ENCODE data around the gene CENPS.
"Not testable (repeated sequence)": the region's sequence is repeated elsewhere in the genome, so short reads cannot be mapped to it uniquely, and the experiment has no call there.

Gene CENPS

DNA sequence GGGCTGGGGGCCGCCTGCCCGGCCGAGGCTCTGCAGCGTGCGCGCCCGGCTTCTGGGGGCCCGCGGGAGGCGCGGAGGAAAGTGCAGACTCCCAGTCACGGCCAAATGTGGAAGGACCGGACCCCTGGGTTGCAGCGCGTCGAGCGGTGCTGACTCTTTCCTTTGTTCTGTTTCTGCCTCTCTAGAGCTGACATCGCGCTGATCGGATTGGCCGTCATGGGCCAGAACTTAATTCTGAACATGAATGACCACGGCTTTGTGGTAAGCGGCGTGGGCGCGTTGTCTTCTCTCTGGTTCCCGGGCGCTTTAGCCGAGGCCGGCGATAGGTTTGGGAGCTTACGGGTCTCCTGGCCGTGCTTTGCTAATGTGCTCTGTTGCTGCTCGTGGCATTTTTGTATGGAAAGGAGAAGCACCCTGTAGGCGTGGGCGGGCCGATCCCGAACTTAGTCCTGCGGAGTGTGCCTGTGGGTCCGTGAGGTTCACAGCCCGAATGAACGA lies 30.7 kb upstream of the CENPS start:
- peaks cover 11% of the 10 kb centered on the region for H3K4me1 ChIP-seq (ENCODE audit: insufficient read depth, low read length)
- H3K27me3 ChIP-seq (ENCODE audit: insufficient read depth, low read length), result no peaks in the 10 kb centered on the region
- H2AFZ ChIP-seq (ENCODE audit: low read depth, low read length), result no peak overlapping the region
- peak overlapping the region; percentile 55 for H3K4me3 ChIP-seq (ENCODE audit: low read length)
- H3K36me3 ChIP-seq (ENCODE audit: insufficient read depth, low read length), result peaks cover 36% of the 10 kb centered on the region
- H3K9me3 ChIP-seq (ENCODE audit: low read length), result no peaks in the 10 kb centered on the region

DNA sequence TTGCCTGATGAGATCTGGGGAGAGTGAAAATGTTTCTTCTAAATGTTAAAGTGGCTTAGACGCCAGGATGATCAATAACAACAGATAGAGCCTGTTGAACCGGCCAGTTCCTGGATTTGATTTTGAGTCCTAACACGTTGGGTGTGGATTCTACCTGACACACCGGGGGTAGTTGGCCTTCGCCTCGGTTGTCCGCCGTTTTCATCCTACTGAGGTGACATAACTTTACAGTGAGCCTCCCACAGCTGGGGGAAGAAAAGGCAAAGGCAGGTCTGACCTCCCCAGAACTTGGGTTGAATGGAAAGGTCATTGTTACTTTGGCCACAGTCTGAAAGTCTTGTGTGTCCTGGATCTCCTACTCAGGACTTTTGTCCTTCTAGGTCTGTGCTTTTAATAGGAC lies 30.2 kb upstream of the CENPS start:
- Histone ChIP-seq H3K9me3 (ENCODE audit: low read length) (no peaks in the 10 kb centered on the region), H3K4me3 (ENCODE audit: low read length) (peak overlapping the region; percentile 55), H2AFZ (ENCODE audit: low read depth, low read length) (no peak overlapping the region), H3K4me1 (ENCODE audit: insufficient read depth, low read length) (peaks cover 11% of the 10 kb centered on the region), H3K27me3 (ENCODE audit: insufficient read depth, low read length) (no peaks in the 10 kb centered on the region), H3K36me3 (ENCODE audit: insufficient read depth, low read length) (peaks cover 41% of the 10 kb centered on the region)

DNA sequence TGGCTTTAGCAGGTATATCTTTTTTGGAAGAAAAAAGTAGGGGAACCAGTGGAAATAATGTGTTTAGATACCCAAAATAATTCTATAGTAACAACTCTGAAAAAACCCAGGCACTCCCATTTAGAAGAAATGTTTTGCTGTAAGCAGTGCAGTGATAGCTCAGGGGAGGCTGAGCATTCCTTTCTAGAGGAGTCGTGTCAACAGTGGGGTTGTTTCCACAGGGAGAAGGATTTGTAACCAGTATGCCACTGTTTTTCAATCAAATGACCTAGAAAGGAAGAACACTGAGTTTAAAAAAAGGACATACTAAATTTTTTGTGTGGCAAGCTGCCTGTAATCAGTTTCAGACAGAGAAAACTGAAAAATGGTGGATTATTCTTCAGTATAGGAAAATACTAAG lies 29.0 kb upstream of the CENPS start:
- Histone ChIP-seq H3K27me3 (ENCODE audit: insufficient read depth, low read length) (no peaks in the 10 kb centered on the region), H3K9me3 (ENCODE audit: low read length) (no peaks in the 10 kb centered on the region), H2AFZ (ENCODE audit: low read depth, low read length) (no peak overlapping the region), H3K4me1 (ENCODE audit: insufficient read depth, low read length) (peaks cover 11% of the 10 kb centered on the region), H3K4me3 (ENCODE audit: low read length) (no peak overlapping the region), H3K36me3 (ENCODE audit: insufficient read depth, low read length) (peaks cover 51% of the 10 kb centered on the region)

DNA sequence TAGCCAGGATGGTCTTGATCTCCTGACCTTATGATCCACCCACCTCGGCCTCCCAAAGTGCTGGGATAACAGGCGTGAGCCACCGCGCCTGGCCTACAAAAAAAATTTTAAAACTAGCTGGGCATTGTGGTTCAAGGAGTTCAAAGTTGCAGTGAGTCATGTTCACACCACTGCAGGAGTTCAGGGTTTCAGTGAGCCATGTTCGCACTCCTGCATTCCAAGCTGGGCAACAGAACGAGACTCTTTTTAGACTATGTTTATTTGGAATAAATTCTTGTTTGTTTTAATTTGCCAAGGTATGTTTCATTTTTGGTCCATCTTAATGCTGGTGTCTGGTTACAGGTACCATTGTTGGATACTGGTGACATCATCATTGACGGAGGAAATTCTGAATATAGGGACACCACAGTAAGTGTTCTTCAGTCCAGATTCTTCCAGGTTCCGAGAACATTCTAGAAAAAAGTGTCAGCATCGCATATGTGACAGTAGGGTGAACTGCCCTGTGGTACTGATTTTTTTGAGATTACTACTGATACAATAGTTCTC lies 27.4 kb upstream of the CENPS start:
- H3K4me3 ChIP-seq (ENCODE audit: low read length), result no peak overlapping the region
- H3K9me3 ChIP-seq (ENCODE audit: low read length), result no peaks in the 10 kb centered on the region
- H2AFZ ChIP-seq (ENCODE audit: low read depth, low read length), result no peak overlapping the region
- H3K4me1 ChIP-seq (ENCODE audit: insufficient read depth, low read length), result peaks cover 11% of the 10 kb centered on the region
- H3K27me3 ChIP-seq (ENCODE audit: insufficient read depth, low read length), result no peaks in the 10 kb centered on the region
- peaks cover 66% of the 10 kb centered on the region for H3K36me3 ChIP-seq (ENCODE audit: insufficient read depth, low read length)

DNA sequence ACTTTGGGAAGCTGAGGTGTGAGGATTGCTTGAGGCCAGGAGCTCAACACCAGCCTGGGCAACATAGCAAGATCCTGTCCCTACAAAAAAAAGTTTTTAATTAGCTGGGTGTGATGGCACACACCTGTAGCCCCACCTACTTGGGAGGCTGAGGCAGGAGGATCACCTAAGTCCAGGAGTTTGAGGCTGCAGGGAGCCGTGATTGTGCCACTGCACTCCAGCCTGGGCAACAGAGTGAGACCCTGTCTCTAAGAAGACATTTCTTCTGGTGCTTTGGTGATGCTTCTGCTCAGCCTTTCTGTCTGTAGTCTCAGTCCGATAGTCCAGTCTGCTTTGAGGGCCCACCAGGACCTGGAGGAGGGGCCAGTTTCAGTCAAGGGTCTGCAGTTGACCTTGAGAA lies 23.0 kb upstream of the CENPS start:
- H3K9me3 ChIP-seq (ENCODE audit: low read length), result no peaks in the 10 kb centered on the region
- no peak overlapping the region for H3K4me3 ChIP-seq (ENCODE audit: low read length)
- no peaks in the 10 kb centered on the region for H3K4me1 ChIP-seq (ENCODE audit: insufficient read depth, low read length)
- no peak overlapping the region for H2AFZ ChIP-seq (ENCODE audit: low read depth, low read length)
- no peaks in the 10 kb centered on the region for H3K27me3 ChIP-seq (ENCODE audit: insufficient read depth, low read length)
- peaks cover 89% of the 10 kb centered on the region for H3K36me3 ChIP-seq (ENCODE audit: insufficient read depth, low read length)

DNA sequence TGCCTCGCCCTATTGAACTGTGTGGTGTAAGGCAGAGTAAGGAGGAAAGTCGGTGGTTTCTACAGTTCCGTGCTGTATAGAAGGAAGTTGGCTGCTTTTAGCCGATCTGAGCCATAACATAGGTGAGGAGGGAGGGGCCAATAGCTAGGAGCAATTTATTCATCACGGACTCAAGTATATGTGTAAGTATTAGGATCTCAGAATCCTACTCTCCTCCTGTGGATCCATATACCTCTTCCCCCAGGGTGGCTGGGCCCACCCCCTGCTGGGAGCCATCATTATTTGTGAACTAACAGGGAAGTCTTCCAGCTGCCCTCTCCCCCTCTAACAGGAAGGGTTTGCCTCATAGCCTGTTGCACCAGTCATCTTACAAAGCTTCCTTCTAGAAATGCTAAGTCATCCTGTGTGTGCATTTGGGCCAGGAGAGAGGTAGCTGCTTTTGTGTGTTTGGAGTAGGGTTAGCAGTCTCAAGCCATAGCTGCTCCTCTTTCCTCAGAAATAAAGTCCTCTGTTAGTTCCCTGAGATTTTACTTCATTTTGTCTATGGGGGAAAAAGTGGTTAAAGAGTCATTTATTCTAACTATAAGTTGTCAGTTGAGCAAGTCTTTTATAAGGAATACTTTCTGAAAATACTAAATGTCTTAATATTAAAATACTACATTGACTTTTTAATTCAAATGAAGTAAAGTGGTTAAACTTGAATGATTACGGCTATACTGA lies 14.9 kb upstream of the CENPS start:
- Histone ChIP-seq H3K36me3 (ENCODE audit: insufficient read depth, low read length) (peaks cover 86% of the 10 kb centered on the region), H3K4me1 (ENCODE audit: insufficient read depth, low read length) (no peaks in the 10 kb centered on the region), H2AFZ (ENCODE audit: low read depth, low read length) (no peak overlapping the region), H3K9me3 (ENCODE audit: low read length) (no peaks in the 10 kb centered on the region), H3K27me3 (ENCODE audit: insufficient read depth, low read length) (no peaks in the 10 kb centered on the region), H3K4me3 (ENCODE audit: low read length) (no peak overlapping the region)

DNA sequence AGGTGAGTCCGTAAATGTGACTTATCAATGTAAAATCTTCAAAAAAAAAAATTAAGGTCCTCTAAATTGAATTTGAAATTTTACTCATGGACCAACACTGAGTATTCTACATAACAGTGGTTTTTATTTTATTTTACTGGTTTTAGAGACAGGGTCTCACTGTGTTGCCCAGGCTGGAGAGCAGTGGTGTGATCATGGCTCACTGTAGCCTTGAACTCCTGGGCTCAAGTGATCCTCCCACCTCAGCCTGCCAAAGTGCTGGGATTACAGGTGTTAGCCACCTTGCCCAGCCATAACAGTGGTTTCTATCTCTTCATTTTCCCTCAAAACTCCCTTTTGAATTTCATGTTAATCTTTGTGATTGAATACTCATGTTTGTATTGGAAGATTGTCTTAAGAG lies 14.3 kb upstream of the CENPS start:
- H3K27me3 ChIP-seq (ENCODE audit: insufficient read depth, low read length); H2AFZ ChIP-seq (ENCODE audit: low read depth, low read length); H3K9me3 ChIP-seq (ENCODE audit: low read length); H3K4me3 ChIP-seq (ENCODE audit: low read length); H3K4me1 ChIP-seq (ENCODE audit: insufficient read depth, low read length): not testable (repeated sequence)
- peaks cover 84% of the 10 kb centered on the region for H3K36me3 ChIP-seq (ENCODE audit: insufficient read depth, low read length)

DNA sequence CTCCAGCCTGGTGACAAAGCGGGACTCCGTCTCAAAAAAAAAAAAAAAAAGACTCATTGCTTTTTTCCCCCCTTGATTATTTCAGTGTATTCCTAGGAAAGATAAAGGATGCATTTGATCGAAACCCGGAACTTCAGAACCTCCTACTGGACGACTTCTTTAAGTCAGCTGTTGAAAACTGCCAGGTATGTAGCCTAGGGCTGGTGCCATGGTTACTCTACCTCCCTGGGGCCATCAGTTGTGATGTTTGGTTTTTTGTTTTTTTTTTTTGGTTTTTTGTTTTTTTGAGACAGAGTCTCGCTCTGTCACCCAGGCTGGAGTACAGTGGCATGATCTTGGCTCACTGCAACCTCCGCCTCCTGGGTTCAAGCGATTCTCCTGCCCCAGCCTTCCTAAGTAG lies 11.5 kb upstream of the CENPS start:
- not testable (repeated sequence) for H2AFZ ChIP-seq (ENCODE audit: low read depth, low read length); H3K4me1 ChIP-seq (ENCODE audit: insufficient read depth, low read length); H3K4me3 ChIP-seq (ENCODE audit: low read length); H3K9me3 ChIP-seq (ENCODE audit: low read length); H3K27me3 ChIP-seq (ENCODE audit: insufficient read depth, low read length)
- H3K36me3 ChIP-seq (ENCODE audit: insufficient read depth, low read length), result peaks cover 70% of the 10 kb centered on the region

DNA sequence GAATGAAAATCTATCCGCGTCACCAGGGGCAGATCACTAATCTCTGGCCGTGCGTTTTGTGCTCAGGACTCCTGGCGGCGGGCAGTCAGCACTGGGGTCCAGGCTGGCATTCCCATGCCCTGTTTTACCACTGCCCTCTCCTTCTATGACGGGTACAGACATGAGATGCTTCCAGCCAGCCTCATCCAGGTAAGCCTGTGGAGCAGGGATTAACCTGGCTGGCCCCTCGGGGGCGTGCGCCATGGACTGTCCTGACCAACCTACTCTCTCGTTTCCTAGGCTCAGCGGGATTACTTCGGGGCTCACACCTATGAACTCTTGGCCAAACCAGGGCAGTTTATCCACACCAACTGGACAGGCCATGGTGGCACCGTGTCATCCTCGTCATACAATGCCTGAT lies 10.9 kb upstream of the CENPS start:
- Histone ChIP-seq H3K27me3 (ENCODE audit: insufficient read depth, low read length) (no peaks in the 10 kb centered on the region), H3K9me3 (ENCODE audit: low read length) (no peaks in the 10 kb centered on the region), H3K4me1 (ENCODE audit: insufficient read depth, low read length) (no peaks in the 10 kb centered on the region), H3K4me3 (ENCODE audit: low read length) (no peak overlapping the region), H3K36me3 (ENCODE audit: insufficient read depth, low read length) (peaks cover 64% of the 10 kb centered on the region), H2AFZ (ENCODE audit: low read depth, low read length) (no peak overlapping the region)

DNA sequence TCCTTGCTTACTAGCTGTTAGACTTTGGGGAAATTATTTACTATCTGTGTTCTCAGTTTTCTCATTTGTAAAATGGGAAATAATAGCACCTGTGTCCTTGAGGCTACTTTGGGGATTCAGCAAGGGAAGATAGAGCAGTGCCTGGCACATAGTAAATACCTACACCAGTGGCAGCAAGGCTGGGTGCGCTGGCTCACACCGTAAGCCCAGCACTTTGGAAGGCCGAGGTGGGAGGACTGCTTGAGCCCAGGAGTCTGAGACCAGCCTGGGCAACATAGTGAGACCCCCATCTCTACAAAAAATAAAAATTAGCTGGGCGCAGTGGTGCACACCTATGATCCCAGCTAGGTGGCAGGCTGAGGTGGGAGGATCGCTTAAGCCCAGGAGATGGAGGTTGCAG lies 8.6 kb upstream of the CENPS start:
- H2AFZ ChIP-seq (ENCODE audit: low read depth, low read length), result no peak overlapping the region
- no peaks in the 10 kb centered on the region for H3K27me3 ChIP-seq (ENCODE audit: insufficient read depth, low read length)
- H3K4me3 ChIP-seq (ENCODE audit: low read length), result no peak overlapping the region
- peaks cover 47% of the 10 kb centered on the region for H3K36me3 ChIP-seq (ENCODE audit: insufficient read depth, low read length)
- no peaks in the 10 kb centered on the region for H3K9me3 ChIP-seq (ENCODE audit: low read length)
- H3K4me1 ChIP-seq (ENCODE audit: insufficient read depth, low read length), result no peaks in the 10 kb centered on the region

DNA sequence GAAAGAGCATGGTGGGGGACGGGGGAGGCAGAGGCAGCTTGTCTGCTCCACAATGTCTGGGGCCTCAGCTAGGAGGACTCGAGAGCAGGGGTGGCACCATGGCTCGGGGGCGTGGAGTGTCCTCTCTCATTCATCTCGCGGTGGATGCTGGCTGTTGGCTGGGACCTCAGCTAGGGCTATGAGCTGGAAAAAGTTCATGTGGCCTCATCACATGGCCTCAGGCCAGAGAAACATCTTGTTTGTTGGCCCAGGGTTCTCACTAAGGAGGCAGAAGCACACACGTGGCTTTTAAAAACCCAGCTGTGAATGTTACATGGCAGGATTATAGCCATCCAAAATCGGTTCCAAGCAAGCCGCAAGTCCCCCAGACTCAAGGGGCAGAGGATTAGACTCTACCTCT lies 6.2 kb upstream of the CENPS start:
- peaks cover 28% of the 10 kb centered on the region for H3K36me3 ChIP-seq (ENCODE audit: insufficient read depth, low read length)
- no peaks in the 10 kb centered on the region for H3K4me1 ChIP-seq (ENCODE audit: insufficient read depth, low read length)
- H3K27me3 ChIP-seq (ENCODE audit: insufficient read depth, low read length), result no peaks in the 10 kb centered on the region

DNA sequence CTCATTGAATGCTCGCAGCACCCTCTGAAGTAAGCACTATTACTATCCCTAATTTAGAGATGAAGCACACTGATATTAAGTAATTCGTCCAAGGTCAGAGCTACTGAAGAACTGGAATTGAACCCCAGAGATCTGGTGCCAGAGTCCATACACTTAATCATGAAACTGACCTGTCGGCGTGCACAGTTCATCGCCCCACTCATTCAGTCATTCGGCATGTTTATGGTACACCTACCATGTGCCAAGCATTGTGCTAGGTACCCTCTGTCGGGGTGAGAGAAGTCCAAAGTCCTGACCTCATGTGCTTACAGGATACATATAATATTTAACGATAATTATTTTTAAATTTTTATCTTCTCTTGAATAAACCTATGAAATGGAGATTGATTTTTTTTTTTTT lies 5.6 kb upstream of the CENPS start:
- peaks cover 23% of the 10 kb centered on the region for H3K36me3 ChIP-seq (ENCODE audit: insufficient read depth, low read length)
- H3K4me3 ChIP-seq (ENCODE audit: low read length), result no peak overlapping the region
- H3K9me3 ChIP-seq (ENCODE audit: low read length), result no peaks in the 10 kb centered on the region
- no peak overlapping the region for H2AFZ ChIP-seq (ENCODE audit: low read depth, low read length)
- no peaks in the 10 kb centered on the region for H3K27me3 ChIP-seq (ENCODE audit: insufficient read depth, low read length)
- peaks cover under 1% of the 10 kb centered on the region for H3K4me1 ChIP-seq (ENCODE audit: insufficient read depth, low read length)

More for the DNA sequence above, 6.2 kb upstream of the CENPS start:
- no peaks in the 10 kb centered on the region for H3K9me3 ChIP-seq (ENCODE audit: low read length)
- H2AFZ ChIP-seq (ENCODE audit: low read depth, low read length), result no peak overlapping the region
- H3K4me3 ChIP-seq (ENCODE audit: low read length), result no peak overlapping the region

DNA sequence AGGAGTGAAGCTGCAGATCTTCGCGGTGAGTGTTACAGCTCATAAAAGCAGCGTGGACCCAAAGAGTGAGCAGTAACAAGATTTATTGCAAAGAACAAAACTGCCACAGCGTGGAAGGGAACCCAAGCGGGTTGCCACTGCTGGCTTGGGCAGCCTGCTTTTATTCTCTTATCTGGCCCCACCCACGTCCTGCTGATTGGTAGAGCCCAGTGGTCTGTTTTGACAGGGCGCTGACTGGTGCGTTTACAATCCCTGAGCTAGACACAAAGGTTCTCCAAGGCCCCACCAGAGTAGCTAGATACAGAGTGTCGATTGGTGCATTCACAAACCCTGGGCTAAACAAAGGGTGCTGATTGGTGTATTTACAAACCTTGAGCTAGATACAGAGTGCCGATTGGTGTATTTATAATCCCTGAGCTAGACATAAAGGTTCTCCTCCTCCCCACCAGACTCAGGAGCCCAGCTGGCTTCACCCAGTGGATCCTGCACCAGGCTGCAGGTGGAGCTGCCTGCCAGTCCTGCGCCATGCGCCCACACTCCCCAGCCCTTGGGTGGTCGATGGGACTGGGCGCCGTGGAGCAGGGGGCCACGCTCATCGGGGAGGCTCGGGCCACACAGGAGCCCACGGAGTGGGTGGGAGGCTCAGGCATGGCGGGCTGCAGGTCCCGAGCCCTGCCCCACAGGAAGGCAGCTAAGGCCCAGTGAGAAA lies 4.3 kb upstream of the CENPS start:
- H3K4me3 ChIP-seq (ENCODE audit: low read length); H2AFZ ChIP-seq (ENCODE audit: low read depth, low read length); H3K4me1 ChIP-seq (ENCODE audit: insufficient read depth, low read length); H3K9me3 ChIP-seq (ENCODE audit: low read length); H3K27me3 ChIP-seq (ENCODE audit: insufficient read depth, low read length): not testable (repeated sequence)
- peaks cover 12% of the 10 kb centered on the region for H3K36me3 ChIP-seq (ENCODE audit: insufficient read depth, low read length)

All from neuron (in vitro differentiated cells).